BJ (cell line): ENCODE results near the gene PTPRC. TPM values are rescaled to one million over a fixed set of nuclear protein-coding genes. Genes with fewer than 3 reads are reported as not detected.
A peak's percentile ranks its signal among the peaks of the same experiment; 100 is the strongest.

ENCODE experiments used
- CTCF ChIA-PET: fragments of 350-600 bp; formaldehyde crosslinking; extraction: SDS; loops from one replicate; lab custom pipeline; 2021; ENCODE audit warnings: antibody characterized with exemption, inconsistent platforms; lab: Yijun Ruan, JAX
- POLR2A ChIA-PET: fragments of 300-600 bp; sonication (Branson Sonifier 250); formaldehyde crosslinking; extraction: SDS; loops from one replicate; lab custom pipeline; 2021; ENCODE audit warnings: antibody characterized with exemption; lab: Charles Lee
- DNase-seq: peaks from one replicate; pipeline ENCODE4 v3.0.0-alpha.2; 2011; ENCODE audit warnings: low read depth
- H3K27me3 ChIP-seq: 2 replicates; pipeline ENCODE4 v1.6.0; 2011; ENCODE audit warnings: low read length; ENCODE audit not compliant: control insufficient read depth, insufficient read depth
- H3K36me3 ChIP-seq: 2 replicates; pipeline ENCODE4 v1.5.1; 2011; ENCODE audit warnings: low read length; ENCODE audit not compliant: control insufficient read depth, insufficient read depth
- H3K4me3 ChIP-seq: 2 replicates; pipeline ENCODE4 v1.5.1; 2011; ENCODE audit warnings: low read depth, mild to moderate bottlenecking, control low read depth, low read length
- CTCF ChIP-seq: IDR thresholded peaks from 2 replicates; pipeline ENCODE4 v1.5.1; 2011; ENCODE audit warnings: low read depth, mild to moderate bottlenecking, control low read depth, inconsistent platforms, low read length, moderate library complexity; ENCODE audit not compliant: insufficient read depth
- polyA plus RNA-seq: library from polyadenylated mRNA; depleted of rRNA; stranded (reverse); fragments of >200 nt; gene quantifications from 2 replicates; pipeline ENCODE4 v1.2.3, GENCODE V29; 2011

The PTPRC gene
- polyA plus RNA-seq, 1 experiment = 0.22 TPM

GRCh38 chr1:198774421-198774820 is 135.6 kb downstream of the PTPRC start:
- no peaks in the 10 kb centered on the region for H3K36me3 ChIP-seq
- no peaks in the 10 kb centered on the region for H3K27me3 ChIP-seq
- H3K4me3 ChIP-seq = no peak overlapping the region
- DNase-seq = no peak
- TF ChIP-seq CTCF = no peak
- ChIA-PET POLR2A (no interaction called here), CTCF (interaction anchor here (0.8 to 1.2 kb wide), 3 partner anchors 54 to 339 kb away, joined by 3 read pairs; no protein-coding TSS in a partner anchor)

DNA sequence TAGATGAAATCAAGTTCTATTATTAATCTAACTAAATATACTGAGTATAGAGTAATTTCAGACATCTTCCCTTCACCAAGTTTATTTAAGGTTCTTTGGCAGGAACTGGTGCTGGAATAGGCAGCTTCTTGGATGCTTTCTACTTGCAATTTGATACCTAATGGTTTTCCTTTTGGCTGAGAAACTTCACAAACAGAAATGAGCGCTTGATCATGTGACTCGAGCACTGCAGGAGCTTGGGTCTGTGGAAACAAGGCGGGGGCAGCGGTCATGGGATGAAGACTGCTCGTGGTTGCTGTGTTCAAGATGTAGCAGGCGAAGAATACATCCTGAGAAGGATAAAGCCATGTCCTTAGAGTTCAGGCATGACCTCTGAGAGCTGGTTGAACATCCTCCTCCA is 136.8 kb downstream of the PTPRC start:
- Histone ChIP-seq H3K36me3 (no peaks in the 10 kb centered on the region), H3K4me3 (no peak overlapping the region), H3K27me3 (no peaks in the 10 kb centered on the region)
- POLR2A ChIA-PET = no interaction called here
- CTCF ChIA-PET = interaction anchor here (1.2 to 1.6 kb wide), 2 partner anchors 53 to 337 kb away, joined by 3 to 5 read pairs; no protein-coding TSS in a partner anchor
- TF ChIP-seq CTCF = no peak
- no peak for DNase-seq

GRCh38 chr1:198776602-198777029 is 137.8 kb downstream of the PTPRC start:
- no peaks in the 10 kb centered on the region for H3K36me3 ChIP-seq
- CTCF ChIA-PET = interaction anchor here (1.6 kb wide), 1 partner anchor 336 kb away, joined by 5 read pairs; no protein-coding TSS in a partner anchor
- POLR2A ChIA-PET = no interaction called here
- H3K4me3 ChIP-seq = no peak overlapping the region
- H3K27me3 ChIP-seq = no peaks in the 10 kb centered on the region
- TF ChIP-seq CTCF = no peak
- peak; percentile 96 for DNase-seq

GRCh38 chr1:198778049-198778448 is 139.2 kb downstream of the PTPRC start:
- Histone ChIP-seq H3K36me3 (no peaks in the 10 kb centered on the region), H3K4me3 (no peak overlapping the region), H3K27me3 (no peaks in the 10 kb centered on the region)
- POLR2A ChIA-PET = no interaction called here
- TF ChIP-seq CTCF = no peak
- no peak for DNase-seq
- CTCF ChIA-PET = interaction anchor here (0.9 kb wide), 1 partner anchor 335 kb away, joined by 3 read pairs; no protein-coding TSS in a partner anchor

GRCh38 chr1:198780376-198780775 is 141.5 kb downstream of the PTPRC start:
- POLR2A ChIA-PET = no interaction called here
- Histone ChIP-seq H3K36me3 (no peaks in the 10 kb centered on the region), H3K27me3 (no peaks in the 10 kb centered on the region), H3K4me3 (no peak overlapping the region)
- CTCF ChIA-PET = no interaction called here
- no peak for DNase-seq
- TF ChIP-seq CTCF = no peak
